ENCODE results near the gene FSTL4. TPM values are rescaled to one million over a fixed set of nuclear protein-coding genes. Genes with fewer than 3 reads are reported as not detected.

FSTL4 gene
- polyA plus RNA-seq, 4 donors = 0.25 to 1.5 TPM; not detected in 2

GRCh38 chr5:133482028-133482427, 130.3 kb downstream of the FSTL4 start:
- H3K36me3 ChIP-seq (ENCODE audit: control insufficient read depth in 3 of 3, insufficient read depth in 2 of 3, low read depth in 1 of 3, low read length in 3 of 3) = no peaks in the 10 kb centered on the region
- no peak overlapping the region for H3K27ac ChIP-seq (ENCODE audit: low read depth in 1 of 3, low read length in 2 of 3)
- DNase-seq (no peak), FAIRE-seq (no peak)
- peaks cover 0 to 5% of the 10 kb centered on the region in 2 donors for H3K9me3 ChIP-seq (ENCODE audit: control insufficient read depth in 2 of 2, insufficient read depth in 1 of 2, low read depth in 1 of 2, low read length in 1 of 2)
- 66 to 76% (median 76%) methylated on average over 3 of the region's 3 CpGs for WGBS, 3 donors
- no peak overlapping the region for H3K4me3 ChIP-seq (ENCODE audit: low read depth in 1 of 3, low read length in 3 of 3)
- peaks cover 0 to 2% (median 0%) of the 10 kb centered on the region in 3 donors for H3K27me3 ChIP-seq (ENCODE audit: control insufficient read depth in 3 of 3, insufficient read depth in 3 of 3, low read length in 3 of 3)
- no peaks in the 10 kb centered on the region for H3K4me1 ChIP-seq (ENCODE audit: control insufficient read depth in 3 of 3, insufficient read depth in 2 of 3, low read depth in 1 of 3, low read length in 2 of 3)

GRCh38 chr5:133480866-133481265, 131.5 kb downstream of the FSTL4 start:
- H3K9me3 ChIP-seq (ENCODE audit: control insufficient read depth in 2 of 2, insufficient read depth in 1 of 2, low read depth in 1 of 2, low read length in 1 of 2) = peaks cover 0 to 5% of the 10 kb centered on the region in 2 donors
- FAIRE-seq (no peak), DNase-seq (no peak)
- no peak overlapping the region for H3K27ac ChIP-seq (ENCODE audit: low read depth in 1 of 3, low read length in 2 of 3)
- H3K4me3 ChIP-seq (ENCODE audit: low read depth in 1 of 3, low read length in 3 of 3) = no peak overlapping the region
- H3K27me3 ChIP-seq (ENCODE audit: control insufficient read depth in 3 of 3, insufficient read depth in 3 of 3, low read length in 3 of 3) = peaks cover 0 to 2% (median 0%) of the 10 kb centered on the region in 3 donors
- H3K4me1 ChIP-seq (ENCODE audit: control insufficient read depth in 3 of 3, insufficient read depth in 2 of 3, low read depth in 1 of 3, low read length in 2 of 3) = no peaks in the 10 kb centered on the region
- no peaks in the 10 kb centered on the region for H3K36me3 ChIP-seq (ENCODE audit: control insufficient read depth in 3 of 3, insufficient read depth in 2 of 3, low read depth in 1 of 3, low read length in 3 of 3)
- WGBS, 3 donors = 82 to 88% (median 83%) methylated on average over 10 of the region's 10 CpGs

GRCh38 chr5:133480366-133480765, 132.0 kb downstream of the FSTL4 start:
- no peaks in the 10 kb centered on the region for H3K4me1 ChIP-seq (ENCODE audit: control insufficient read depth in 3 of 3, insufficient read depth in 2 of 3, low read depth in 1 of 3, low read length in 2 of 3)
- H3K9me3 ChIP-seq (ENCODE audit: control insufficient read depth in 2 of 2, insufficient read depth in 1 of 2, low read depth in 1 of 2, low read length in 1 of 2) = peaks cover 0 to 5% of the 10 kb centered on the region in 2 donors
- H3K4me3 ChIP-seq (ENCODE audit: low read depth in 1 of 3, low read length in 3 of 3) = no peak overlapping the region
- H3K36me3 ChIP-seq (ENCODE audit: control insufficient read depth in 3 of 3, insufficient read depth in 2 of 3, low read depth in 1 of 3, low read length in 3 of 3) = no peaks in the 10 kb centered on the region
- peaks cover 0 to 5% (median 0%) of the 10 kb centered on the region in 3 donors for H3K27me3 ChIP-seq (ENCODE audit: control insufficient read depth in 3 of 3, insufficient read depth in 3 of 3, low read length in 3 of 3)
- DNase-seq (no peak), FAIRE-seq (no peak)
- 88 to 90% (median 90%) methylated on average over 9 of the region's 9 CpGs for WGBS, 3 donors
- no peak overlapping the region for H3K27ac ChIP-seq (ENCODE audit: low read depth in 1 of 3, low read length in 2 of 3)

DNA sequence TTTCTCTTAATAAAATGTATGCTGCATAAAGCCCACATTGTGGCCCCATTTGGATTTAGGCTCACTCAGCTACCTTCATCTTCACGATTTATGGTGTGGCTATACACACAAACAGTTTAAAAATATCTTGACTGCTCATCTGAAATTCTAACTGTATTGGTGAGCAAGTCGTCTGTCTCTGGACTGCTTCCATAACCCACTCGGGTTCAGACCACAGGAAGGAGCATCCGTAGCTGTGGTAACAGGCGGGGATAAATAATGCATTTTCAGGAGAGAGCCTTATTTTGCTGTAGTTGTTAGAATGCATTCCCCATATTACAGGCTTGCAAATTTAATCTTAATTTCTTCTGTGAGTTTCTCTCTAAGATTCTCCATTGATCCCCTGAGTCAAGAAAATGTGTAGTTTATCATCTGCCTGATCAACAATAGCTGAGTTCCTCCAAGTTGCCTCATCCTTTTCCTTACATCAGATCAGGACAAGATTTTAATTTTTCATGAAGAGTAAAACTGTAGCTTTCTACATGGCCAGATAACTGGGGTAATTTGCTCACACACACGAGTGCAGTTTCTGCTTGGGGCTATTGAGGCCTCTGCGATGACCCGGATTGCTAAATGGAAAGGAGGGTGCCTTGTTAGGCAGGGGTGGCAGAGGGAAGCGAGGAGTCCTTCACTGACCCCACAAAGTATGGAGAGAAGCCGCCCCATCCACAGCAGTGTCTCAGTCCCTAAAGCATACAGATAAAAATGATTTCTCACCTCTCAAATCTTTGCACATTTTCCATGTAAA, 133.9 kb downstream of the FSTL4 start:
- Histone ChIP-seq H3K27me3 (ENCODE audit: control insufficient read depth in 3 of 3, insufficient read depth in 3 of 3, low read length in 3 of 3) (peaks cover 0 to 14% (median 0%) of the 10 kb centered on the region in 3 donors), H3K36me3 (ENCODE audit: control insufficient read depth in 3 of 3, insufficient read depth in 2 of 3, low read depth in 1 of 3, low read length in 3 of 3) (no peaks in the 10 kb centered on the region), H3K4me3 (ENCODE audit: low read depth in 1 of 3, low read length in 3 of 3) (no peak overlapping the region), H3K27ac (ENCODE audit: low read depth in 1 of 3, low read length in 2 of 3) (no peak overlapping the region), H3K4me1 (ENCODE audit: control insufficient read depth in 3 of 3, insufficient read depth in 2 of 3, low read depth in 1 of 3, low read length in 2 of 3) (no peaks in the 10 kb centered on the region), H3K9me3 (ENCODE audit: control insufficient read depth in 2 of 2, insufficient read depth in 1 of 2, low read depth in 1 of 2, low read length in 1 of 2) (peaks cover 0 to 5% of the 10 kb centered on the region in 2 donors)
- 67 to 79% (median 71%) methylated on average over 10 of the region's 10 CpGs for WGBS, 3 donors
- DNase-seq = no peak
- no peak for FAIRE-seq

- no peaks in the 10 kb centered on the region for H3K9me3 ChIP-seq (ENCODE audit: control insufficient read depth in 2 of 2, insufficient read depth in 1 of 2, low read depth in 1 of 2, low read length in 1 of 2)
- DNase-seq = no peak
- no peaks in the 10 kb centered on the region for H3K36me3 ChIP-seq (ENCODE audit: control insufficient read depth in 3 of 3, insufficient read depth in 2 of 3, low read depth in 1 of 3, low read length in 3 of 3)
- 59 to 78% (median 68%) methylated on average over 7 of the region's 7 CpGs for WGBS, 3 donors
- H3K27me3 ChIP-seq (ENCODE audit: control insufficient read depth in 3 of 3, insufficient read depth in 3 of 3, low read length in 3 of 3) = peaks cover 0 to 14% (median 0%) of the 10 kb centered on the region in 3 donors
- H3K4me3 ChIP-seq (ENCODE audit: low read depth in 1 of 3, low read length in 3 of 3) = no peak overlapping the region
- no peaks in the 10 kb centered on the region for H3K4me1 ChIP-seq (ENCODE audit: control insufficient read depth in 3 of 3, insufficient read depth in 2 of 3, low read depth in 1 of 3, low read length in 2 of 3)
- no peak overlapping the region for H3K27ac ChIP-seq (ENCODE audit: low read depth in 1 of 3, low read length in 2 of 3)
- FAIRE-seq = no peak
These were observed 136.4 kb downstream of the FSTL4 start for GRCh38 chr5:133475986-133476385.

DNA sequence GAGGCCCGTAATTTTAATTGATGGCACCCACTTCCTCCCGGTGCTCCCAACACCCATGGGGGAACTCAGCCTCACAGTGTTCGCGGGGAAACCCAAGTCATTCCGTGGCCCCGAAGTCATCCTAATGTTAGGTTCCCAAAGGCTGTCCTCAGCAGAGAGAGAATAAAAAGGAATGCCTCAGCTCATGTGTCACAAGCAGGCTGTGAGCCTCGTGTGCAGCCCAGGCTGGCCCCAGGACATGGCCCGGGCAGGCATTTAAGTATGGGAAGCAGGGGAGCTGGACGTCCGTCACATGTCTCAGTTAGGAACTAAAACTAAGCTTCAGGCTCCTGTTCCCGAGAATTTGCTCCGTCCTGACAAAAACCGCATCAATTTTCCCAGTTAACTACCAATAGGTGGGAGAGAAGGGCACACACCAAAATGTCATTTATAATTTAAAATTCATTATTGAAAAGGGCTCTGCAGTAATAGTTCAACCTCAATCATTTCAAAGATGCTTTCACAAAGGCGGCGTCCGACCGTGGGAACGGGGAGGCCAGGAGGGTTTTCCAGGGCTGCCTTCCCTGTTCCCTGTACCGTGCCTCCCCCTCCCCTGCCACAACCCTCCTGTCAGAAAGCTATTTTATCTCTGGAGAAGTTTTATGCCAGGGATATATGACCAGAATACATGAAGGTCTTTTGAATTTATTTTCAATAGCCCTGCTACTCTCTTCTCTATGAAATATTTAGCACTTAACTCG, 137.3 kb downstream of the FSTL4 start:
- Histone ChIP-seq H3K27me3 (ENCODE audit: control insufficient read depth in 3 of 3, insufficient read depth in 3 of 3, low read length in 3 of 3) (peaks cover 0 to 12% (median 0%) of the 10 kb centered on the region in 3 donors), H3K9me3 (ENCODE audit: control insufficient read depth in 2 of 2, insufficient read depth in 1 of 2, low read depth in 1 of 2, low read length in 1 of 2) (no peaks in the 10 kb centered on the region), H3K27ac (ENCODE audit: low read depth in 1 of 3, low read length in 2 of 3) (no peak overlapping the region), H3K4me3 (ENCODE audit: low read depth in 1 of 3, low read length in 3 of 3) (no peak overlapping the region), H3K4me1 (ENCODE audit: control insufficient read depth in 3 of 3, insufficient read depth in 2 of 3, low read depth in 1 of 3, low read length in 2 of 3) (no peaks in the 10 kb centered on the region), H3K36me3 (ENCODE audit: control insufficient read depth in 3 of 3, insufficient read depth in 2 of 3, low read depth in 1 of 3, low read length in 3 of 3) (no peaks in the 10 kb centered on the region)
- no peak for DNase-seq
- WGBS, 3 donors = 69 to 73% (median 72%) methylated on average over 20 of the region's 20 CpGs
- no peak for FAIRE-seq

DNA sequence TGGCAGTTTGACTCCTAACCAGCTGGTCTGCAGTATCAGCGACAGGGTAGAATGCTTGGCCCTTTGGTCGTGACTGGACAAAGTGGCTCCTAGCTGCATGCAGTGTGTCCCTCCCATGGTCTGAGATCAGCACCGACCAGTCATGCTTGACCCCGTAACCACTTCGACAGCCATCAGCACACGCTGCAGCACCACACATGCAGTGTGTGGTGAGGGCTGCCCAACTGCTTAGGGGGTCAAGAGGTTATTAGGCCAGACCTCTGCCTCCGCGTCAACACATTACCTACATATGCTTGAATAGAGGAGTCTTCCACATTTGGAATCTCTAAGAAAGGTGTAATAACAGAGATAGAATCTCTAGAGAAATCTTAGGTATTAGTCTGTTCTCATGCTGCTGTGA, 139.1 kb downstream of the FSTL4 start:
- peaks cover 0 to 12% (median 0%) of the 10 kb centered on the region in 3 donors for H3K27me3 ChIP-seq (ENCODE audit: control insufficient read depth in 3 of 3, insufficient read depth in 3 of 3, low read length in 3 of 3)
- H3K4me1 ChIP-seq (ENCODE audit: control insufficient read depth in 3 of 3, insufficient read depth in 2 of 3, low read depth in 1 of 3, low read length in 2 of 3) = no peaks in the 10 kb centered on the region
- H3K9me3 ChIP-seq (ENCODE audit: control insufficient read depth in 2 of 2, insufficient read depth in 1 of 2, low read depth in 1 of 2, low read length in 1 of 2) = no peaks in the 10 kb centered on the region
- WGBS, 3 donors = 85 to 89% (median 86%) methylated on average over 8 of the region's 8 CpGs
- DNase-seq = no peak
- no peaks in the 10 kb centered on the region for H3K36me3 ChIP-seq (ENCODE audit: control insufficient read depth in 3 of 3, insufficient read depth in 2 of 3, low read depth in 1 of 3, low read length in 3 of 3)
- FAIRE-seq = no peak
- no peak overlapping the region for H3K4me3 ChIP-seq (ENCODE audit: low read depth in 1 of 3, low read length in 3 of 3)
- no peak overlapping the region for H3K27ac ChIP-seq (ENCODE audit: low read depth in 1 of 3, low read length in 2 of 3)

GRCh38 chr5:133472829-133473228, 139.5 kb downstream of the FSTL4 start:
- 18 to 66% (median 29%) methylated on average over 1 of the region's 1 CpG for WGBS, 3 donors
- Histone ChIP-seq H3K27me3 (ENCODE audit: control insufficient read depth in 3 of 3, insufficient read depth in 3 of 3, low read length in 3 of 3) (peaks cover 0 to 14% (median 0%) of the 10 kb centered on the region in 3 donors), H3K9me3 (ENCODE audit: control insufficient read depth in 2 of 2, insufficient read depth in 1 of 2, low read depth in 1 of 2, low read length in 1 of 2) (no peaks in the 10 kb centered on the region), H3K27ac (ENCODE audit: low read depth in 1 of 3, low read length in 2 of 3) (no peak overlapping the region), H3K4me1 (ENCODE audit: control insufficient read depth in 3 of 3, insufficient read depth in 2 of 3, low read depth in 1 of 3, low read length in 2 of 3) (no peaks in the 10 kb centered on the region), H3K4me3 (ENCODE audit: low read depth in 1 of 3, low read length in 3 of 3) (no peak overlapping the region), H3K36me3 (ENCODE audit: control insufficient read depth in 3 of 3, insufficient read depth in 2 of 3, low read depth in 1 of 3, low read length in 3 of 3) (no peaks in the 10 kb centered on the region)
- DNase-seq (no peak), FAIRE-seq (no peak)

Measured in small intestine (tissue), 7 donors.